DOHH2 (cell line): Measurements from ENCODE around the gene OR5V1.

Experiments used
- CTCF ChIP-seq: fragments of 200-600 bp; sonication (generic); IDR thresholded peaks from one replicate; pipeline ENCODE4 v1.5.1; 2014; ENCODE audit warnings: antibody characterized with exemption, mild to moderate bottlenecking, low read depth, low read length; ENCODE audit not compliant: poor library complexity, severe bottlenecking
- EZH2phosphoT487 ChIP-seq: fragments of 200-600 bp; sonication (generic); IDR thresholded peaks from 2 replicates; pipeline ENCODE4 v1.6.1; 2017; ENCODE audit warnings: borderline replicate concordance, mild to moderate bottlenecking, antibody characterized with exemption, low read length, moderate library complexity, mixed read lengths

- no peak for TF ChIP-seq CTCF
- TF ChIP-seq EZH2phosphoT487 = no peak
These were observed 19.9 kb upstream of the OR5V1 start for GRCh38 chr6:29388533-29388932.
